ENCODE data around the gene SMCO3.

SMCO3 gene

GRCh38 chr12:14827043-14827442 is 13.1 kb upstream of the SMCO3 start:
- DNase-seq (ENCODE audit: low spot score) = no peak

GRCh38 chr12:14826491-14826890 is 12.5 kb upstream of the SMCO3 start:
- no peak for DNase-seq (ENCODE audit: low spot score)

- no peak for DNase-seq (ENCODE audit: low spot score)
Measured at GRCh38 chr12:14825256-14825655, 11.3 kb upstream of the SMCO3 start.

GRCh38 chr12:14824012-14824634 is 10.1 kb upstream of the SMCO3 start:
- no peak for DNase-seq (ENCODE audit: low spot score)

- no peak for DNase-seq (ENCODE audit: low spot score)
Measured at GRCh38 chr12:14811486-14811885, 2.5 kb downstream of the SMCO3 start.

- DNase-seq (ENCODE audit: low spot score) = no peak
Measured at GRCh38 chr12:14810953-14811483, 3.0 kb downstream of the SMCO3 start.

- no peak for DNase-seq (ENCODE audit: low spot score)
Measured at GRCh38 chr12:14810167-14810952, 3.6 kb downstream of the SMCO3 start.

GRCh38 chr12:14803830-14804160 is 10.2 kb downstream of the SMCO3 start:
- no peak for DNase-seq (ENCODE audit: low spot score)

- DNase-seq (ENCODE audit: low spot score) = peak; percentile 93
Measured at GRCh38 chr12:14803011-14803829, 10.8 kb downstream of the SMCO3 start, which contains the start of the genes C12orf60 and WBP11. TSS of gene C12orf60 (plus strand) at chr12:14803670. CDS start at chr12:14822936, 19,266 bp downstream. TSS of gene WBP11 (minus strand) at chr12:14803478. CDS start at chr12:14801383, 2,095 bp downstream.

- DNase-seq (ENCODE audit: low spot score) = peak; percentile 10
Measured at GRCh38 chr12:14802721-14803010, 11.3 kb downstream of the SMCO3 start.

- DNase-seq (ENCODE audit: low spot score) = no peak
Measured at GRCh38 chr12:14802247-14802646, 11.7 kb downstream of the SMCO3 start.

- no peak for DNase-seq (ENCODE audit: low spot score)
Measured at GRCh38 chr12:14795028-14795448, 18.9 kb downstream of the SMCO3 start.

GRCh38 chr12:14785568-14785967 is 28.4 kb downstream of the SMCO3 start:
- DNase-seq (ENCODE audit: low spot score) = no peak

- no peak for DNase-seq (ENCODE audit: low spot score)
Measured at GRCh38 chr12:14784471-14784870, 29.5 kb downstream of the SMCO3 start.

GRCh38 chr12:14782756-14783155 is 31.2 kb downstream of the SMCO3 start:
- DNase-seq (ENCODE audit: low spot score) = no peak

GRCh38 chr12:14781563-14781962 is 32.4 kb downstream of the SMCO3 start:
- no peak for DNase-seq (ENCODE audit: low spot score)

GRCh38 chr12:14780859-14781258 is 33.1 kb downstream of the SMCO3 start:
- no peak for DNase-seq (ENCODE audit: low spot score)

- no peak for DNase-seq (ENCODE audit: low spot score)
Measured at GRCh38 chr12:14779834-14780233, 34.1 kb downstream of the SMCO3 start.

- DNase-seq (ENCODE audit: low spot score) = no peak
Measured at GRCh38 chr12:14777271-14777670, 36.7 kb downstream of the SMCO3 start.

GRCh38 chr12:14776236-14776961 is 37.6 kb downstream of the SMCO3 start:
- DNase-seq (ENCODE audit: low spot score) = no peak

- DNase-seq (ENCODE audit: low spot score) = no peak
Measured at GRCh38 chr12:14775636-14775980, 38.4 kb downstream of the SMCO3 start.
